ENCODE results near the gene MOSMO.

GRCh38 chr16:22078656-22079055 is 70.7 kb downstream of the MOSMO start:
- TF ChIP-seq, protein P1, sequence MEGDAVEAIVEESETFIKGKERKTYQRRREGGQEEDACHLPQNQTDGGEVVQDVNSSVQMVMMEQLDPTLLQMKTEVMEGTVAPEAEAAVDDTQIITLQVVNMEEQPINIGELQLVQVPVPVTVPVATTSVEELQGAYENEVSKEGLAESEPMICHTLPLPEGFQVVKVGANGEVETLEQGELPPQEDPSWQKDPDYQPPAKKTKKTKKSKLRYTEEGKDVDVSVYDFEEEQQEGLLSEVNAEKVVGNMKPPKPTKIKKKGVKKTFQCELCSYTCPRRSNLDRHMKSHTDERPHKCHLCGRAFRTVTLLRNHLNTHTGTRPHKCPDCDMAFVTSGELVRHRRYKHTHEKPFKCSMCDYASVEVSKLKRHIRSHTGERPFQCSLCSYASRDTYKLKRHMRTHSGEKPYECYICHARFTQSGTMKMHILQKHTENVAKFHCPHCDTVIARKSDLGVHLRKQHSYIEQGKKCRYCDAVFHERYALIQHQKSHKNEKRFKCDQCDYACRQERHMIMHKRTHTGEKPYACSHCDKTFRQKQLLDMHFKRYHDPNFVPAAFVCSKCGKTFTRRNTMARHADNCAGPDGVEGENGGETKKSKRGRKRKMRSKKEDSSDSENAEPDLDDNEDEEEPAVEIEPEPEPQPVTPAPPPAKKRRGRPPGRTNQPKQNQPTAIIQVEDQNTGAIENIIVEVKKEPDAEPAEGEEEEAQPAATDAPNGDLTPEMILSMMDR (IDR thresholded peaks at IDR 0.05) = no peak
- TF ChIP-seq POLR2AphosphoS5 (IDR thresholded peaks at IDR 0.05) = no peak

Data from stomach (tissue), 4 donors.